ENCODE results near the gene DLG3. TPM values are rescaled to one million over a fixed set of nuclear protein-coding genes. Genes with fewer than 3 reads are reported as not detected.

DLG3 gene
- total and polyA plus RNA-seq, 2 of the 8 experiments (the other 6 are each of a cell fraction or from before 2014, with no cell fraction given): 29.2 to 63.8 TPM

DNA sequence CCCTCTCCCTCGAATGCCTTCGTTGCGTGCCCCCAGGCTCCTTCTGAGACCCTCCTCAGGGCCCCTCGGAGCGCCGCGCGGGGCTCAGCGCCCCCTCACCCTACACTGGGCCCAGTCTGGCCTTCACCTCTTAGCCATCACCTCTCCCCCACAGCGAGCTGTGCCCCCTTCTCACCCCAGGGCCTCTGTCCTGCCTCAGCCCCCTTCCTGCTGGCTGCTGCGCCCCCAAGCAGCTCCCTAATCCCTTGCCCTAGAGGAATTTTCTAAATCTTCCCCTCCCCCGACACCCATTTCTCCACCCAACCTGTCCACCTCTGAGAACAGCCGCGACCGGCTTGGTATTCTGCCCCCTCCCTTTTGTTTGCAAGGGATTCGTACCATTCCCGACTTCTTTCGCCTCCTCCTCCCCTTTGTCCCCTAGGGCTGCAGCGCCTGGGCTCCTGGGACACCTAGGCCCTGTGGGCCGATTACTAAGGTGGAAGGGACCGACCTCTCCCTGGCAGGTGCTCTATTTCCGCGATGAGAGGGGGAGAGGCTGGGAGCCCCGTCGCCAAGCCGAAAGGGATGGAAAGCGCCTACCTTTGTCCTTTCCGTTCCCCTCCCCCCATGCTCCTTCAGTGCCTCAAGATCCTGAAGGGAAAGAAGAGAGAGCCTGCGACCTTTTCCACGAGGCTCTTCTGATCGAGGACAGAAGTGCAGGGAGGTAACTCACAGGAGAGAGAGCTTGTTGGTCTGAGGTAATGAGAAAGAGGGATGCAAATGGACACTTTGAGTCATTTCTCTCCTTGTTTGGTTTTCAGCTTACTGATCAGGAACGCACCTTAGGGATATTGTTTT is 10.9 kb downstream of the DLG3 start:
- H3K27ac ChIP-seq (ENCODE audit: low read depth, low read length): peak overlapping the region; percentile 93
- POLR2A ChIA-PET (ENCODE audit: partially characterized antibody): interaction anchor here (0.9 to 4.3 kb wide), 11 partner anchors 11 to 50 kb away, joined by 3 to 29 read pairs (median 5); no protein-coding TSS in a partner anchor
- no peak for TF ChIP-seq ZNF274 (IDR thresholded peaks at IDR 0.05; ENCODE audit: borderline replicate concordance, extremely low read depth, low read length)
- TF ChIP-seq BRCA1 (IDR thresholded peaks at IDR 0.05; ENCODE audit: low read depth, low read length): no peak
- TF ChIP-seq CHD2 (IDR thresholded peaks at IDR 0.05; ENCODE audit: low read length): no peak
- no peak for TF ChIP-seq CBX5 (IDR thresholded peaks at IDR 0.05; ENCODE audit: low read depth, low read length)
- TF ChIP-seq, protein P1, sequence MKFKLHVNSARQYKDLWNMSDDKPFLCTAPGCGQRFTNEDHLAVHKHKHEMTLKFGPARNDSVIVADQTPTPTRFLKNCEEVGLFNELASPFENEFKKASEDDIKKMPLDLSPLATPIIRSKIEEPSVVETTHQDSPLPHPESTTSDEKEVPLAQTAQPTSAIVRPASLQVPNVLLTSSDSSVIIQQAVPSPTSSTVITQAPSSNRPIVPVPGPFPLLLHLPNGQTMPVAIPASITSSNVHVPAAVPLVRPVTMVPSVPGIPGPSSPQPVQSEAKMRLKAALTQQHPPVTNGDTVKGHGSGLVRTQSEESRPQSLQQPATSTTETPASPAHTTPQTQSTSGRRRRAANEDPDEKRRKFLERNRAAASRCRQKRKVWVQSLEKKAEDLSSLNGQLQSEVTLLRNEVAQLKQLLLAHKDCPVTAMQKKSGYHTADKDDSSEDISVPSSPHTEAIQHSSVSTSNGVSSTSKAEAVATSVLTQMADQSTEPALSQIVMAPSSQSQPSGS (IDR thresholded peaks at IDR 0.05; ENCODE audit: low read length): no peak
- TF ChIP-seq SIN3A (conservative IDR thresholded peaks at IDR 0.05 in 1 of 2, IDR thresholded peaks at IDR 0.05 in 1 of 2; ENCODE audit: low read depth in 1 of 2, low read length in 2 of 2): 0 out of 4 replicates have a peak, but pooled peaks of 1 of the 2 experiments have one; percentile 18
- no peak for TF ChIP-seq ASH2L (IDR thresholded peaks at IDR 0.05; ENCODE audit: low read length)
- TF ChIP-seq JUN (IDR thresholded peaks at IDR 0.05; ENCODE audit: low read depth, low read length): no peak
- 0 out of 2 replicates have a peak, but pooled peaks have one; percentile 15 for TF ChIP-seq TAF1 (IDR thresholded peaks at IDR 0.05; ENCODE audit: low read depth, low read length)

More for the DNA sequence above, 10.9 kb downstream of the DLG3 start:
- peak overlapping the region; percentile 81 for H2BK5ac ChIP-seq (ENCODE audit: low read depth, low read length)
- CTCF ChIA-PET (ENCODE audit: partially characterized antibody): interaction anchor here (0.8 to 1.0 kb wide), 2 partner anchors 25 to 99 kb away, joined by 3 read pairs; no protein-coding TSS in a partner anchor
- H3K4me2 ChIP-seq (ENCODE audit: insufficient read depth in 1 of 2, low read depth in 2 of 2, low read length in 2 of 2): peak overlapping the region; percentile 70 to 87
- DNase-seq (ENCODE audit: low read depth in 1 of 2, low spot score in 2 of 2) (peak in 1 of 2 experiments; percentile 47), FAIRE-seq (peak; percentile 90)
- H2BK12ac ChIP-seq (ENCODE audit: low read depth, low read length): no peak overlapping the region
- no peaks in the 10 kb centered on the region for H3K27me3 ChIP-seq (replicated peaks in 1 of 4; ENCODE audit: control insufficient read depth in 3 of 4, extremely low read depth in 1 of 4, insufficient read depth in 3 of 4, low read length in 3 of 4)
- no peak overlapping the region for H2BK20ac ChIP-seq (ENCODE audit: low read length)
- peaks cover 8% of the 10 kb centered on the region for H3K23me2 ChIP-seq (ENCODE audit: low read depth, low read length)
- no peaks in the 10 kb centered on the region; the same call in 1 of the 2 replicates for H3K79me1 ChIP-seq (ENCODE audit: low read depth, low read length)
- peak overlapping the region; percentile 78 for H3K4ac ChIP-seq (replicated peaks; ENCODE audit: insufficient read length, low read depth, low read length)
- peak overlapping the region; percentile 60 to 92 (median 86) for H3K9ac ChIP-seq (replicated peaks in 1 of 4; ENCODE audit: extremely low read depth in 1 of 4, low read depth in 3 of 4, low read length in 3 of 4)
- H3K14ac ChIP-seq (ENCODE audit: insufficient read length): no peak overlapping the region
- H2BK120ac ChIP-seq (replicated peaks; ENCODE audit: low read depth, low read length): peak overlapping the region; percentile 87
- no peak overlapping the region for H3K23ac ChIP-seq (ENCODE audit: insufficient read length)
- H4K8ac ChIP-seq (ENCODE audit: extremely low read depth, insufficient read depth, low read length): peak overlapping the region; percentile 90; the same call in 1 of the 2 replicates
- peaks cover 0 to 20% (median 3%) of the 10 kb centered on the region in 4 experiments; a peak in 5 of 8 replicates for H3K36me3 ChIP-seq (ENCODE audit: control insufficient read depth in 2 of 4, insufficient read depth in 4 of 4, low read length in 3 of 4)
- peak overlapping the region; percentile 76 for H4K5ac ChIP-seq (ENCODE audit: insufficient read length, low read depth, low read length)
- no peak overlapping the region for H2AFZ ChIP-seq (ENCODE audit: low read length)
- peaks cover 0 to 6% of the 10 kb centered on the region in 2 experiments for H4K20me1 ChIP-seq (replicated peaks in 1 of 2; ENCODE audit: control insufficient read depth in 1 of 2, insufficient read depth in 2 of 2, low read length in 2 of 2)
- peaks cover 0 to 17% (median 5%) of the 10 kb centered on the region in 4 experiments; a peak in 6 of 7 replicates for H3K4me1 ChIP-seq (replicated peaks in 1 of 4; ENCODE audit: control insufficient read depth in 3 of 4, insufficient read depth in 4 of 4, low read length in 3 of 4)
- peaks cover 14 to 51% of the 10 kb centered on the region in 2 experiments for H3K79me2 ChIP-seq (ENCODE audit: control insufficient read depth in 1 of 2, insufficient read depth in 2 of 2, low read length in 2 of 2)
- H3K4me3 ChIP-seq (ENCODE audit: extremely low read depth in 1 of 4, insufficient read depth in 2 of 4, low read depth in 3 of 4, low read length in 4 of 4): peak overlapping the region; percentile 66 to 94 (median 84)
- no peak overlapping the region for H2AK5ac ChIP-seq (ENCODE audit: low read depth, low read length)
- peak overlapping the region; percentile 82 for H3K56ac ChIP-seq (replicated peaks; ENCODE audit: insufficient read length, low read depth, low read length)
- 2% methylated on average over 12 of the region's 32 CpGs; no CpG with 5 or more reads in 1 of the 2 experiments for WGBS, 2 experiments (ENCODE audit: extremely low coverage in 1 of 2, insufficient coverage in 1 of 2, insufficient read length in 1 of 2, insufficient replicate concordance in 2 of 2, low coverage in 1 of 2, low lambda C conversion rate in 2 of 2, missing lambda C conversion rate in 1 of 2)
- H3K18ac ChIP-seq (ENCODE audit: extremely low read depth, low read length): peak overlapping the region; percentile 60
- H3K9me3 ChIP-seq (ENCODE audit: insufficient read depth in 2 of 2, low read depth in 1 of 2, low read length in 1 of 2): no peaks in the 10 kb centered on the region
- H2BK15ac ChIP-seq (ENCODE audit: low read length): no peak overlapping the region
- H4K91ac ChIP-seq (replicated peaks; ENCODE audit: insufficient read length, low read length): peak overlapping the region; percentile 88
